ENCODE results near the gene SMYD3.

- TF ChIP-seq EZH2 (IDR thresholded peaks at IDR 0.05; ENCODE audit: low read length, missing control alignments) (no peak), CTCF (conservative IDR thresholded peaks at IDR 0.05 in 1 of 2, IDR thresholded peaks at IDR 0.05 in 1 of 2; ENCODE audit: low read depth in 1 of 2, low read length in 2 of 2) (no peak)
Measured at GRCh38 chr1:246208105-246208504, 299.0 kb downstream of the SMYD3 start.
